GM18867 (cell line): Measurements from ENCODE around the gene SRPRA.

Source experiments
- ATAC-seq: cut with Tn5 transposase; IDR thresholded peaks from one replicate; pipeline ENCODE4 v1.9.1; 2021; ENCODE audit warnings: mild to moderate bottlenecking, moderate library complexity; ENCODE audit not compliant: unreplicated experiment

Gene SRPRA

GRCh38 chr11:126232683-126233082 lies 36.0 kb downstream of the SRPRA start:
- no peak for ATAC-seq

GRCh38 chr11:126231725-126232459 lies 36.8 kb downstream of the SRPRA start:
- ATAC-seq = no peak

- no peak for ATAC-seq
Observed at GRCh38 chr11:126229858-126230540, 38.7 kb downstream of the SRPRA start.

GRCh38 chr11:126226334-126227084 lies 42.2 kb downstream of the SRPRA start:
- no peak for ATAC-seq

GRCh38 chr11:126225295-126225665 lies 43.4 kb downstream of the SRPRA start:
- no peak for ATAC-seq

GRCh38 chr11:126224647-126225294 lies 43.9 kb downstream of the SRPRA start:
- ATAC-seq = no peak

- no peak for ATAC-seq
Observed at GRCh38 chr11:126219547-126219946, 49.1 kb downstream of the SRPRA start.

GRCh38 chr11:126217491-126217890 lies 51.2 kb downstream of the SRPRA start:
- no peak for ATAC-seq

- ATAC-seq = no peak
Observed at GRCh38 chr11:126216526-126217305, 52.0 kb downstream of the SRPRA start.

GRCh38 chr11:126214841-126215240 lies 53.9 kb downstream of the SRPRA start:
- no peak for ATAC-seq

GRCh38 chr11:126214441-126214840 lies 54.3 kb downstream of the SRPRA start:
- no peak for ATAC-seq
